HG02588 (cell line): ENCODE results near the gene LAMP5.

Experiments used
- ATAC-seq: cut with Tn5 transposase; IDR thresholded peaks from one replicate; pipeline ENCODE4 v1.9.1; 2021; ENCODE audit warnings: mild to moderate bottlenecking, moderate library complexity; ENCODE audit not compliant: unreplicated experiment

The LAMP5 gene

DNA sequence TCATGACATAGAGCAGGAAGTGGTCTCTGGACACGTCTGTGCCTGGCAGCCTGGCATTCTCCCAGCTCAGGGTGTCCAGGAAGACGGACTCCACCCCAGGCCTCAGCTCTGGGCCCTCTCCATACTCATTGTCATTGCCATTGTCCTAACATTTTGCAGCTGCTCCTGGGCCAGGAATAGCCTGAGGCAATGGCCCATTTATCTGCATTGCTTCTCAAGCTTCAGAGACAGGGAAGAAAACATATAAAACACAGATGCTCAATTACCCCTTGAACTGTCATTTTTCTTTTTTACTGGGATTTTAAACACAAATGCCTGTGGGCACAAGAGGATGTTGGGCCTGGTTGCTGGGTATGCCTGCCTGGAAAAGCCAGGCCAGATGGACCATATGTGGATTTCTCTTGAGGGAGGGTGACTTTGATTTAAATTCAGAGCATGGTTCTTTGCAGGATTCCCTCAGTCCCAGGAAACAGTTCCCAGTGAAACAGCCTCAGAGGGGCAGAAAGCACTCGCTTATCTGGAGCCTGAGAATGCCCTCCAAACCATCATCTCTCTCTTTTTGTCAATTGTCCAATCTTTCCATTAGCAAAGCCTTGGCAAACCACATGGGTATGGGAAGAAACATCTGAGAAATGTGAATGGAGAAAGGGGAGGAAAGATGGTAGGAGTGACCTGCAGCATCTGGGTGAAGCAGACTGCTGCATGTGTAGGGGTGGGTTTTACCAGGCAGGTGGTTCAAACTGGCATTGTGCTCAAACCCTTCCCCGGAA, 17.9 kb downstream of the LAMP5 start:
- ATAC-seq: no peak

DNA sequence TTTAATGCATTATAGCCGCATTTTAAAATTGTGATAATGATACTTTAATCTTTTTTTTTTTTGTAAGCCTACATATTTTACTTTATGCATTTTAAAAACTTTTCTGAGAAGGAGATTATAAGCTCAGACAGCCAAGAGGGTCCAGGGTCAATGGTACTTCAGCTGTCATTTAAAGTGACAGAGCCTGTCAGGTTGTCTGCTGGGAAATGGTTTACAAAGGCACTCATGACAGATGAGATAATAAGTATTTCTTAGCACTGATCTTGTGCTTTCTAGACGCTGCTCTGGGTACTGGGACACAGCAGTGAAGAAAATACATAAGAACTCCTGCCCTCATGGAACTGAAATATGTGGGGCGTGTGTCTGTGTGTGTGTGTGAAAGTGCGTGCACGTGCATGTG, 19.6 kb downstream of the LAMP5 start:
- no peak for ATAC-seq

DNA sequence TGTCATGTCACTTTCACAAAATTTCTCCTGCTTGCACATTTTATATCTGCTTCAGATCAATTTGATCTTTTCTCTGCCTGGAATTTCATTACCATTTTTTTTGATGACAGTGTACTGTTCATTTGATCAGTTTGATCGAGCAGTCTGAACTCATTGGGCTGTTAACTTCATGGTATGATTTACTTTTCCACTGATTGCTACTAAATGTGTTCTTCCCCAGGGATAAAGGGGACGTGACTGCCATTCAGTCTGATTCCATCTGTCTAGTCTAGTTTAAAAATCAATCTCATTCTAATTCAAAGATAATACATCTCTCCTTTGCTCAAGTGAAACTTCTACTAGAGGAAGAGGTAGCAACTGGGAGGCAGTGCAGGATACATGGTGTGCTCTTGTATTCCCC, 21.1 kb downstream of the LAMP5 start:
- ATAC-seq: no peak

- no peak for ATAC-seq
Observed at GRCh38 chr20:9543214-9543613, 28.8 kb downstream of the LAMP5 start.

- ATAC-seq: no peak
Observed at GRCh38 chr20:9550283-9550682, 35.9 kb downstream of the LAMP5 start.

DNA sequence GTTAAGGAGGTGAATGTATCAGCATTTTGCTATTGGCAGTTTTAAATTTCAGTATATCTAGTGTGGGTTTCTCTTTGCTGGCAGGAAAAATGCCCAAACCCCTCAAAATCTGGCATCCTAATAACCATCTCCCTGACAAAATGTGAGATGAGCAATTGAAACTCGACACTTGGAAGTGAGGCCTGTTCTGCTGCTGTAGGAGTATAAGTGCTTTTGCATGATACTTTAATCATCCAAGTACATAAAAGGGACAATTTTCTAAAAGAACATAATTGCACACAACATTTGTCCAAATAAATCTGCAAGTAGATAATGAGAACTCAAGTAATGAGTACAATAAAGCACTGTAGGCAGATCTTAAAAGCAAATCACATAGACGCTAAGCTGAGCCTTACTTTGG, 36.5 kb downstream of the LAMP5 start:
- ATAC-seq: no peak

DNA sequence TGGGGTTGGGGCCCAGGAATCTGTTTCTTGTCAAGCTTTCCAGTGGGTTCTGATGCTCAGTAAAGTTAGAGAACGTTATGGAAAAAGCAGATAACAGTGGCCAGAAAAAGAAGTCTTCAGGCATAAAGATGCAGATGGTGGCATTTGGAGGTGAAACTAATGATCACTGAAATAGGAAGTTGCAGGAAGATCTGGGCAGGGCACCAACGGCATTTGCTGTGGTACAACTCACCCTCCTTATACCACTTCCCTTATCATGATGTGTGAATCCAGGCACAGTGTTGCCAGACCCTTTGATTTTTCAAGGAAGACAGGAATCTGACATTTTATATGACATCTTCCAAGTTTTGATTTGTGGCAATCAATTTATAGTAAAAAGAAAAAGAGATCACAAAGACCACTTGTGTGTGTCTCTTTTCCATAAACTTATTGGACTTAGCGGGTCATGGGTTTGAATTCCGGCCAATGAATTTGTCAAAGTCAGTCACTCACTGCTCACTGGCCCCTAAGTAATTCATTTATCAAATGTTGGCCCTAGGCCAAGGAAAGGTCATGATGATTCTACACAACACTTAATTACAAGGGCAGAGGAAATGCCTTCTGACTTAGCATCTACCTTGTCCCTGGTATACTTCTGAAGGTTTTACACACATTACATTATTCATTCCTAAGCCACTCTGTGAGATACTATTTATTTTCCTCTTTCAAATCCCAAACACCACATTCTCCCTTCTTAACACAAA, 37.6 kb downstream of the LAMP5 start:
- ATAC-seq: no peak

- no peak for ATAC-seq
Observed at GRCh38 chr20:9555781-9556180, 41.4 kb downstream of the LAMP5 start.

DNA sequence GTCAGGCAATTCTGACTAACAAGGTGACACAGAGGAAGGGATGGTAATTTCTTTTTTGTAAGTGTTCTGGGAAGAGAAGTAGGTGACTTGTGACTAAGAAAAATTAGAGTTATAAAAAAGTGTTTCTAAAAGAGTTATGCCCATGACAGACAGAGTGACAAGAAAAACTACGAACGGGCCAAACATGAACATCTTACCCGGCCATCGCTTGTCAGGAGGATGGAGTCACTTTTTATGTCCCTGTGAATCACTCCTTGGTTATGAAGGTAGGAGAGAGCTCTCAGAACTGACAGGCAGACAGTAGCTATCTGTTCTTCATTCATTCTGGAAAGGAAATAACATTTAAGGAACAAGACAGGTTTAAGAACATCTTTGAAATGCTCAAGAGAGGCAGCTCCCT, 43.0 kb downstream of the LAMP5 start:
- ATAC-seq: no peak

- no peak for ATAC-seq
Observed at GRCh38 chr20:9565910-9566550, 51.6 kb downstream of the LAMP5 start.

DNA sequence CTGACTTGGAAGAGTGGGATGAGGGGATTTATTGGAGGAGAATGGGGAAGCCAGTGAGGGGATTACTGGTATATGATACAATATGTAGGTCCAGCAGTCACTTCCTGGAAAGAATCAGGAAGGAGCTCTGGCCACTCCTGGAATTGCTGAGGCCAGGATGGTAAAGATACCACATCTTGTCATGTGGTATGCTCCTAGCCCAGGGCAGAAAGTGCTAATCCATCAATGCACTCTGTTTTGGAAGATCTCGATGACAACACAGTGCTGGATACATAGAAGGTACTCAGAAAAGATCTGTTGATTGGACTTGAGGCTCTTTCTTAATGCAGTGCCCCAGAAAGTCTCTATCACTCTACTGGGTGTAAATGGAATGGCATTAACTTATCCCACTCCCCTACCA, 52.6 kb downstream of the LAMP5 start:
- ATAC-seq: no peak

DNA sequence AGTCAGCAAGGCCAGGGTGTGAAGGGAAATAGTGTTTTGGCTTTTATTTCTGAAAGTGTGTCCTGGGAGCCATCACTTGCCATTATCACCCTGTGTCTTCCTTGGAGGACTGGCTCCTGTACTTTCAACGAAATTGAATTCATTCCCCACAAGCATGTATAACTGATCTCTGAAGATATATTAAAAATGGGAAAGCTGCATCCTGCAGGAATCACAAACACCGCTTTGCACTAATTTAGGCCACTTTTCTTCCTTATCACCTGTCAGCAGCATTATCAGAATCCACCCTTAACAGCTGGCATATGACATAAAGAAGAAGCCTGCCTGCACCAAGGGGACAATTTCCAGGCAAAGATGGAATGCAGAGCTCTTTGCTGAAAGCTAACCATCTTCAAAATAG, 56.2 kb downstream of the LAMP5 start:
- no peak for ATAC-seq

- no peak for ATAC-seq
Observed at GRCh38 chr20:9571783-9572182, 57.4 kb downstream of the LAMP5 start.

DNA sequence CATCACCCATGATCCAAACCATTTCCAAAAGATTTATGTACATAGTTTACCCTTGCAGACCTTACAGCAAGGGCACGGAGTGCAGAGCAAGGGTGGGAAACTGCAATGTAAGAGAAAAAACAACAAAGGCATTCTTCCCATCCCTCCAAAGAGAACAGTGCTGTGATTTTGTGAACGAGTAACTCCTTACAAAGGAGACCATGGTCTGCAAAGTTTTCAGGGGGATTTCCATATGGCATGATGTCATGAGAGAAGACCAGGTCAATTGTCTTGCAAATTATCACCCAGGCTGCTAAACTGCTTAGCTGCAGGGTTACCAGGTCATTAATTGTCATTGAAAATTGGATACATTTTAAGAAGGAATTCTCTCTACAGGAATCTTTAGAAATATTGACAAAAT, 58.3 kb downstream of the LAMP5 start:
- no peak for ATAC-seq

DNA sequence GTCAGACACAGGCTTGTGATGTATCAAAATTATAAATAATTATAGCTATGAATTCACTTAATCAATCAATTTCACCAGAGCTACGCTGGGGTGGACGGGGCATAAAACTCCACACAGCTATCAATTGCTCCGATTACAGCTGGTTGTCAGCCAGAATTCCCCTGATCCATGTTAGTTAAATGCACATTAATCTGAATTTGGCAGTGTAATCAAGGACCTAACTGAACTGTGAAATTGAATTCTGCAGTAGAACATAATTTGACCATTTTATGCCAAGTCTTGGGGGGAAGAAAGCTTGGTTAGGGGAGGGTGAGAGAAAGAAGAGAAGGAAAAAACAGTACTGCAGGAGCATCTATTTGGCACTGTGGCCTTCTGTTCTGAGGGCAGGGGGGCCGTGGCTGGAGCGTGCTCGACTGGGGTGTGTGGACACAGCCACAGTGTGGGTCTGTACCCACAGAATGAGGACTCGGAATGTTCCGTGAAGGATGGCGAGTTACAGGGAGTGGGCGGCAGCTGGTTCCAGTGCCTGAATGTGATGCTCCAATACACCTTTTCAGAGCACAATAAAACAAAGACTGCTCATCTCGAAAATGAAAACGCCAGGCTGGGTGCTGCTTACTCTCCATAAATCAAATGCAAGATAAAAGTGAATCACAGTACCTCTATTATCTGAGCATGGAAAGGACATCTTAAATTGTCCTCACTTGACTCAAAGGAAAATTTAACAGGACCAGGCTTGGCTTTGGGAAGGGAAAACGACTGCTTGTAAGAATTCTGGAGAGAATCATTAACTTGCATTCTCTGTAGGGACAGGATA, 59.2 kb downstream of the LAMP5 start:
- ATAC-seq: no peak

DNA sequence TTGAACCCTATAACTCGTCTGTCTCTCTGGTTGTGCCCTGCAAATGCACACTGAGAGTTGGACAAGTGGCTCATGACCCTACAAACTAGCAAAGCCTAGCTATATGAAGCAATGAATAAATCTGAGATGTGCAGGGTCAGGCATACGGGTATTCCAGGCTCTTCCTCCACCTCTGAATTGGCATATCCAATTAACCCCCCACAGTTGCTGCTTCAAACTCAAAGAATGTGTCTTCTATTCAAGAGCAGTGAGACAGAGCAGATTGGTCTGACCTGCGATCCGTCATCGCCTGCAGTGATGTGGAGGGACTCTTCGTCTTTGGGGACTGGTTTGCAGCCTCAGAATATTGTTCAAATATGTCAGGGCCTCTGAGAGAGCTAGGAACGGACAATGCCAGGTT, 59.8 kb downstream of the LAMP5 start:
- no peak for ATAC-seq

GRCh38 chr20:9574776-9575175, 60.4 kb downstream of the LAMP5 start:
- no peak for ATAC-seq

GRCh38 chr20:9575836-9576235, 61.4 kb downstream of the LAMP5 start:
- ATAC-seq: no peak

- no peak for ATAC-seq
Observed at GRCh38 chr20:9576695-9577094, 62.3 kb downstream of the LAMP5 start.

DNA sequence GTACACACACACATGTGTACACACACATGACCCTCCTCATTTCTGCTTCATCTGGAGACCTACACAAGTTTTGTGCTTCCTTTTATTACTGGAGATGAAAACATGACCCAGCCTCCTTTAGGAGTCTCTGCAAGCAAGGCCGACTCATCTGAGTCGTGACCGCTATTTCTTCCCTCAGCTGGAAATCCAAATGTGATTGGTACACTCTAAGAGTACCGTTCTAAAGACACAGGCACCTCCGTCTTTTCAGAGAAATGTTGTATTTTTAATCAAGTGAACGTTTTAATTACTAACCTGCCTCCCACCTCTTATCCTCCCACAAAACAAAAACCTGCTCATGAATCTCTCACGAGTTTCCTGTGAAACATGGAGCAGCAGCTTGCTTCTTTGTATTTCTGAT, 63.0 kb downstream of the LAMP5 start:
- no peak for ATAC-seq

GRCh38 chr20:9578594-9578993, 64.2 kb downstream of the LAMP5 start:
- no peak for ATAC-seq
